K562 (cell line): Measurements from ENCODE around the gene TMEM234. TPM values are rescaled to one million over a fixed set of nuclear protein-coding genes. Genes with fewer than 3 reads are reported as not detected.

Source experiments
- ATAC-seq: fragments of 200-7000 bp; cut with Tn5 transposase; 3 replicates; pipeline ENCODE4 v1.9.1; 2020; ENCODE audit warnings: moderate library complexity
- BruUV-seq: library from RNA; stranded (reverse); fragments of 400-500 nt; replicated peaks from 2 replicates; lab custom pipeline; 2021; lab: Mats Ljungman, UMichigan
- CTCF ChIA-PET: fragments of 300-600 bp; formaldehyde crosslinking; extraction: SDS; loops from one replicate; lab custom pipeline; 2021; ENCODE audit warnings: low intra/inter-chr PET ratio; lab: Yijun Ruan, JAX
- POLR2A ChIA-PET: fragments of 300-600, 350-650 bp; sonication (Branson Sonifier 250); formaldehyde crosslinking; extraction: SDS; loops from one replicate; lab custom pipeline; 2021; ENCODE audit warnings: antibody characterized with exemption, inconsistent platforms; lab: Yijun Ruan, JAX
- DNase-seq, 4 experiments: peaks; one replicate each; pipeline versions ENCODE4 v3.0.0 to v3.0.0-alpha.2; 2011 to 2018; ENCODE audit warnings: low spot score in 3 of 4, mixed read lengths in 3 of 4; ENCODE audit errors: extremely low read depth in 1 of 4
- FAIRE-seq: peaks from 2 replicates; lab custom pipeline; 2011; peaks lifted over from hg19 to GRCh38; lab: Jason Lieb, UNC
- H2AFZ ChIP-seq: 2 replicates; pipeline ENCODE4 v1.6.0; 2011; ENCODE audit warnings: low read depth, low read length, control low read depth, inconsistent platforms
- H3K27ac ChIP-seq: fragments of 200-600 bp; 3 replicates; pipeline ENCODE4 v1.8.0; 2011; ENCODE audit warnings: low read depth, mild to moderate bottlenecking, control low read depth, inconsistent platforms, low read length, moderate library complexity, mixed read lengths; ENCODE audit errors: extremely low read depth
- H3K27me3 ChIP-seq, 2 experiments: fragments of 300-600 bp in 1 of 2; 2 replicates in 1 of 2; 3 replicates in 1 of 2; pipeline versions ENCODE4 v1.6.0 to v1.8.0; 2011; ENCODE audit warnings: inconsistent platforms in 2 of 2, low read length in 2 of 2, mild to moderate bottlenecking in 1 of 2, mixed read lengths in 1 of 2, moderate library complexity in 1 of 2; ENCODE audit not compliant: control insufficient read depth in 2 of 2, insufficient read depth in 2 of 2
- H3K36me3 ChIP-seq: fragments of 300-600 bp; 3 replicates; pipeline ENCODE4 v1.8.0; 2011; ENCODE audit warnings: mild to moderate bottlenecking, low read length, inconsistent platforms; ENCODE audit not compliant: control insufficient read depth, insufficient read depth
- H3K4me1 ChIP-seq, 2 experiments: fragments of 200-600 bp in 1 of 2; replicated peaks in 1 of 2; 2 replicates in 1 of 2; 3 replicates in 1 of 2; pipeline versions ENCODE4 v1.5.1 to v1.8.0; 2011; ENCODE audit warnings: inconsistent platforms in 2 of 2, low read length in 2 of 2, mild to moderate bottlenecking in 1 of 2, mixed read lengths in 1 of 2, moderate library complexity in 1 of 2; ENCODE audit not compliant: control insufficient read depth in 2 of 2, insufficient read depth in 2 of 2
- H3K4me2 ChIP-seq: 2 replicates; pipeline ENCODE4 v1.6.1; 2011; ENCODE audit warnings: low read length, control low read depth, inconsistent platforms, mixed read lengths; ENCODE audit not compliant: insufficient read depth
- H3K4me3 ChIP-seq: fragments of 200-600 bp; sonication (generic), shearing (Covaris generic); 2 replicates; pipeline ENCODE4 v1.5.1; 2016; ENCODE audit warnings: control low read depth, inconsistent platforms
- H3K79me2 ChIP-seq: fragments of 200-600 bp; 3 replicates; pipeline ENCODE4 v1.8.0; 2011; ENCODE audit warnings: low read length, inconsistent platforms; ENCODE audit not compliant: control insufficient read depth, insufficient read depth
- H3K9ac ChIP-seq, 2 experiments: 2 replicates each; pipeline versions ENCODE4 v1.6.0 to v1.6.1; 2011; ENCODE audit warnings: low read depth in 2 of 2, low read length in 2 of 2, control low read depth in 1 of 2, inconsistent platforms in 1 of 2, mild to moderate bottlenecking in 1 of 2, mixed read lengths in 1 of 2; ENCODE audit not compliant: insufficient read depth in 1 of 2
- H3K9me1 ChIP-seq: one replicate; pipeline ENCODE4 v1.6.0; 2011; ENCODE audit warnings: inconsistent platforms, mild to moderate bottlenecking, low read length, moderate library complexity; ENCODE audit not compliant: control insufficient read depth, insufficient read depth
- H3K9me3 ChIP-seq: replicated peaks from 2 replicates; pipeline ENCODE4 v1.5.1; 2011; ENCODE audit warnings: low read depth, low read length, inconsistent platforms; ENCODE audit not compliant: control insufficient read depth, insufficient read depth
- H4K20me1 ChIP-seq: replicated peaks from 2 replicates; pipeline ENCODE4 v1.6.1; 2011; ENCODE audit warnings: low read length, inconsistent platforms, mixed read lengths; ENCODE audit not compliant: control insufficient read depth, insufficient read depth
- CBFA2T2 ChIP-seq: fragments of 450-650 bp; conservative IDR thresholded peaks from 2 replicates; pipeline ENCODE4 v1.6.1; 2017; ENCODE audit warnings: mild to moderate bottlenecking
- DDX20 ChIP-seq: fragments of 450-650 bp; IDR thresholded peaks from 2 replicates; pipeline ENCODE4 v1.6.1; 2016; ENCODE audit warnings: missing genetic modification characterization, low read depth, mild to moderate bottlenecking, missing compliant biosample characterization, moderate library complexity
- GATAD2B ChIP-seq: fragments of 450-650 bp; IDR thresholded peaks from 2 replicates; pipeline ENCODE4 v1.6.1; 2017; ENCODE audit warnings: mild to moderate bottlenecking, borderline replicate concordance
- JUND ChIP-seq, 2 experiments: IDR thresholded peaks; 2 replicates in 1 of 2; 3 replicates in 1 of 2; pipeline ENCODE4 v1.6.1; 2011; ENCODE audit warnings: borderline replicate concordance in 2 of 2, low read depth in 2 of 2, low read length in 2 of 2, improper control_type of control experiment in 1 of 2, missing biosample characterization in 1 of 2, missing genetic modification characterization in 1 of 2, missing genetic modification reagents in 1 of 2
- KLF6 ChIP-seq: fragments of 250-450 bp; sonication (Bioruptor Pico); IDR thresholded peaks from 2 replicates; pipeline ENCODE4 v1.4.0; 2020; ENCODE audit warnings: mild to moderate bottlenecking, moderate library complexity, borderline replicate concordance
- RBM39 ChIP-seq: fragments of 200-400 bp; formaldehyde crosslinking; optimal IDR thresholded peaks from 2 replicates; pipeline ENCODE3; 2018; ENCODE audit warnings: low read depth, low read length
- RNF2 ChIP-seq: sonication (generic); IDR thresholded peaks from 2 replicates; pipeline ENCODE4 v1.6.1; 2016
- SFPQ ChIP-seq: fragments of 200-400 bp; formaldehyde crosslinking; IDR thresholded peaks from 2 replicates; pipeline ENCODE4 v1.6.1; 2017; ENCODE audit warnings: mild to moderate bottlenecking, low read depth, low read length, moderate library complexity
- SMARCC2 ChIP-seq: fragments of 450-650 bp; IDR thresholded peaks from 2 replicates; pipeline ENCODE4 v1.6.1; 2017; ENCODE audit warnings: antibody characterized with exemption, moderate library complexity, mild to moderate bottlenecking, low read depth
- SRSF9 ChIP-seq: fragments of 200-400 bp; formaldehyde crosslinking; IDR thresholded peaks from 2 replicates; pipeline ENCODE4 v1.6.1; 2017; ENCODE audit warnings: low read depth, low read length, borderline replicate concordance
- ZNF12 ChIP-seq: sonication (generic); formaldehyde crosslinking; IDR thresholded peaks from 2 replicates; pipeline ENCODE4 v1.4.0; 2020; ENCODE audit warnings: mild to moderate bottlenecking, missing genetic modification reagents
- ZNF695 ChIP-seq: fragments of 450-650 bp; formaldehyde crosslinking; IDR thresholded peaks from 2 replicates; pipeline ENCODE4 v1.4.0; 2020; ENCODE audit warnings: mild to moderate bottlenecking, moderate library complexity
- WGBS: fragments of 100-300 bp; shearing (Covaris generic); methylation state at CpG from one replicate; pipeline ENCODE4 v1.1.6; 2016; ENCODE audit warnings: low coverage, mixed read lengths; ENCODE audit not compliant: insufficient coverage; ENCODE audit errors: missing lambda C conversion rate; 5-methylcytosine and 5-hydroxymethylcytosine counted together
- in situ Hi-C: fragments of 300-500 bp; cut with MboI; formaldehyde crosslinking; loops from 4 replicates; pipeline ENCODE4 v1.15.0; 2018; ENCODE audit warnings: inconsistent platforms, mixed read lengths
- intact Hi-C: fragments of 100-400 bp; cut with micrococcal nuclease; formaldehyde crosslinking; loops from 2 replicates; pipeline ENCODE4 v1.14.2; 2022
- polyA plus RNA-seq, 8 experiments: library from polyadenylated mRNA; depleted of rRNA in 4 of 8; stranded (reverse) in 5 of 8; unstranded in 3 of 8; fragments of >200 nt; fragmentation: Nextera tagmentation in 2 of 8; fragmentation: Illumina TruSeq in 1 of 8; extraction: Ambion mirVana in 2 of 8; extraction: Trizol in 1 of 8; gene quantifications; 2 replicates each; pipeline versions ENCODE4 v1.2.1 to v1.2.3, GENCODE V29; 2011 to 2014; ENCODE audit warnings: inconsistent platforms in 1 of 8, missing spikeins in 1 of 8
- total RNA-seq, 7 experiments: library from RNA; depleted of rRNA in 6 of 7; stranded (reverse); fragments of >200 nt in 6 of 7; fragmentation: Illumina TruSeq in 2 of 7; extraction: Trizol in 2 of 7; gene quantifications; 2 replicates each; pipeline versions ENCODE4 v1.2.1 to v1.2.3, GENCODE V29; 2011 to 2021; ENCODE audit warnings: low replicate concordance in 1 of 7
- TF ChIP-seq, protein P1 (sequence below), 2 experiments: fragments of 450-650 bp; formaldehyde crosslinking in 1 of 2; IDR thresholded peaks; 2 replicates each; pipeline versions ENCODE4 v1.4.0 to v1.6.1; 2014 to 2020; ENCODE audit warnings: mild to moderate bottlenecking in 2 of 2, borderline replicate concordance in 1 of 2, low read depth in 1 of 2

The TMEM234 gene
- total and polyA plus RNA-seq, 9 of the 15 experiments (the other 6 are each of a cell fraction or from before 2014, with no cell fraction given): 5.0 to 12.9 (median 7.6) TPM

DNA sequence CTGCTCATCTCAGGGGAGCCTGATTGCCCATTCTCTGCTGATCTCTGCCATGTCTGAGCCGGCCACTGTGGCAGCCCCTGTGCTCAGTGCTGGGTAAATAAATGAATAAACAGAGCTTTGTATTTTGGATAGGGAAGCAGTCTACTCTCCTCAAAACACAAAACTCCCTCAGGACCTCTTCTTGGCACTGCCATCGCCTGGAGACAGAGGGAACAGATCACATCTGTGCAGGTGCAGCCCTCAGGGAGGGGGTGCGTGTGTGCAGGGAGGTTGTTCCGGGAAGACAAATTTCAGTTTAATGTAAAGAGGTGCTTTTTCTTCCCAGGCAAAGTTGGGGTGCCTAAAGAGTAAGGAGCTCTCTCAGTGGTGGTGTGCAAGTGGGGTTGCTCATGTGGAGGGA lies 17.2 kb upstream of the TMEM234 start:
- no peak overlapping the region for H3K4me2 ChIP-seq
- no peaks in the 10 kb centered on the region for H3K36me3 ChIP-seq
- no peak overlapping the region for H2AFZ ChIP-seq
- FAIRE-seq: no peak
- no peaks in the 10 kb centered on the region for H4K20me1 ChIP-seq
- no peak for DNase-seq
- H3K27me3 ChIP-seq: no peaks in the 10 kb centered on the region
- peaks cover 3% of the 10 kb centered on the region for H3K9me1 ChIP-seq
- no peak for ATAC-seq
- in situ Hi-C loops: no loop called here
- intact Hi-C loops: no loop called here
- no TSS peak for BruUV-seq
- no peak overlapping the region for H3K27ac ChIP-seq
- no peak overlapping the region for H3K4me3 ChIP-seq
- 30% methylated on average over 4 of the region's 4 CpGs for WGBS
- no peaks in the 10 kb centered on the region for H3K9me3 ChIP-seq
- peaks cover 29 to 35% of the 10 kb centered on the region in 2 experiments; a peak in 4 of 5 replicates for H3K4me1 ChIP-seq
- H3K9ac ChIP-seq: no peak overlapping the region
- H3K79me2 ChIP-seq: no peaks in the 10 kb centered on the region
- CTCF ChIA-PET: no interaction called here
- POLR2A ChIA-PET: interaction anchor here (1.1 to 2.0 kb wide), 4 partner anchors 8 to 97 kb away, joined by 3 to 7 read pairs (median 4); partner anchors contain the start of gene MARCKSL1
- TF ChIP-seq SFPQ (no peak), RNF2 (no peak), KLF6 (CRISPR knock-in tag) (no peak), ZNF12 (CRISPR knock-in tag) (no peak), CBFA2T2 (no peak), JUND (IDR thresholded peaks at IDR 0.05; ENCODE audit: borderline replicate concordance, low read depth, low read length) (no peak), JUND (tag; IDR thresholded peaks at IDR 0.05; ENCODE audit: borderline replicate concordance, low read depth, low read length) (no peak), GATAD2B (no peak), ZNF695 (CRISPR knock-in tag) (no peak), DDX20 (tag) (no peak), RBM39 (no peak), SMARCC2 (no peak), SRSF9 (no peak)
- TF ChIP-seq, protein P1, sequence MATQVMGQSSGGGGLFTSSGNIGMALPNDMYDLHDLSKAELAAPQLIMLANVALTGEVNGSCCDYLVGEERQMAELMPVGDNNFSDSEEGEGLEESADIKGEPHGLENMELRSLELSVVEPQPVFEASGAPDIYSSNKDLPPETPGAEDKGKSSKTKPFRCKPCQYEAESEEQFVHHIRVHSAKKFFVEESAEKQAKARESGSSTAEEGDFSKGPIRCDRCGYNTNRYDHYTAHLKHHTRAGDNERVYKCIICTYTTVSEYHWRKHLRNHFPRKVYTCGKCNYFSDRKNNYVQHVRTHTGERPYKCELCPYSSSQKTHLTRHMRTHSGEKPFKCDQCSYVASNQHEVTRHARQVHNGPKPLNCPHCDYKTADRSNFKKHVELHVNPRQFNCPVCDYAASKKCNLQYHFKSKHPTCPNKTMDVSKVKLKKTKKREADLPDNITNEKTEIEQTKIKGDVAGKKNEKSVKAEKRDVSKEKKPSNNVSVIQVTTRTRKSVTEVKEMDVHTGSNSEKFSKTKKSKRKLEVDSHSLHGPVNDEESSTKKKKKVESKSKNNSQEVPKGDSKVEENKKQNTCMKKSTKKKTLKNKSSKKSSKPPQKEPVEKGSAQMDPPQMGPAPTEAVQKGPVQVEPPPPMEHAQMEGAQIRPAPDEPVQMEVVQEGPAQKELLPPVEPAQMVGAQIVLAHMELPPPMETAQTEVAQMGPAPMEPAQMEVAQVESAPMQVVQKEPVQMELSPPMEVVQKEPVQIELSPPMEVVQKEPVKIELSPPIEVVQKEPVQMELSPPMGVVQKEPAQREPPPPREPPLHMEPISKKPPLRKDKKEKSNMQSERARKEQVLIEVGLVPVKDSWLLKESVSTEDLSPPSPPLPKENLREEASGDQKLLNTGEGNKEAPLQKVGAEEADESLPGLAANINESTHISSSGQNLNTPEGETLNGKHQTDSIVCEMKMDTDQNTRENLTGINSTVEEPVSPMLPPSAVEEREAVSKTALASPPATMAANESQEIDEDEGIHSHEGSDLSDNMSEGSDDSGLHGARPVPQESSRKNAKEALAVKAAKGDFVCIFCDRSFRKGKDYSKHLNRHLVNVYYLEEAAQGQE (IDR thresholded peaks at IDR 0.05; ENCODE audit: borderline replicate concordance): no peak
- TF ChIP-seq, protein P1 (CRISPR knock-in tag; IDR thresholded peaks at IDR 0.05; ENCODE audit: low read depth): no peak
